Measurements from ENCODE around the gene XRN2.

DNA sequence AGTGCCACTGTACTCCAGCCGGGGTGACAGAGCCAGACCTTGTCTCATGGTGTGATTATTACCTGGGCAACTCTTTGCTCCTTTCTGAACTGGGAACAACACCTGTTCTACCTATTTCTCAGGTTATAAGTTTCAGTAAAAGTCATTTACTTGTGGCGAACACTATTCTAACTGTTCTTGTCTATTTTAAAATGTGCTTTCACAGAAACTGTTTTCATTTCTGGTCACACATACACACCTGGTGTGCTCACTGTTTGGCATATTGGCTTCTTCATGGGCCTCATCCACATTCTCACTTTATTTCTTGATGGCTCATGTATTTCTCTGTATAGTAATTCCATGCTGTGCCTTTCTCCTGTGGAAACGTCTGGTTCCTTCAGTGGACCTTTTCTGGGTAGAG, 30.5 kb upstream of the XRN2 start:
- TF ChIP-seq, protein P1, sequence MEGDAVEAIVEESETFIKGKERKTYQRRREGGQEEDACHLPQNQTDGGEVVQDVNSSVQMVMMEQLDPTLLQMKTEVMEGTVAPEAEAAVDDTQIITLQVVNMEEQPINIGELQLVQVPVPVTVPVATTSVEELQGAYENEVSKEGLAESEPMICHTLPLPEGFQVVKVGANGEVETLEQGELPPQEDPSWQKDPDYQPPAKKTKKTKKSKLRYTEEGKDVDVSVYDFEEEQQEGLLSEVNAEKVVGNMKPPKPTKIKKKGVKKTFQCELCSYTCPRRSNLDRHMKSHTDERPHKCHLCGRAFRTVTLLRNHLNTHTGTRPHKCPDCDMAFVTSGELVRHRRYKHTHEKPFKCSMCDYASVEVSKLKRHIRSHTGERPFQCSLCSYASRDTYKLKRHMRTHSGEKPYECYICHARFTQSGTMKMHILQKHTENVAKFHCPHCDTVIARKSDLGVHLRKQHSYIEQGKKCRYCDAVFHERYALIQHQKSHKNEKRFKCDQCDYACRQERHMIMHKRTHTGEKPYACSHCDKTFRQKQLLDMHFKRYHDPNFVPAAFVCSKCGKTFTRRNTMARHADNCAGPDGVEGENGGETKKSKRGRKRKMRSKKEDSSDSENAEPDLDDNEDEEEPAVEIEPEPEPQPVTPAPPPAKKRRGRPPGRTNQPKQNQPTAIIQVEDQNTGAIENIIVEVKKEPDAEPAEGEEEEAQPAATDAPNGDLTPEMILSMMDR (IDR thresholded peaks at IDR 0.05): no peak
- no peak for TF ChIP-seq POLR2AphosphoS5 (IDR thresholded peaks at IDR 0.05)

All from stomach (tissue), 4 donors.